HK-2 (cell line): Measurements from ENCODE around the gene FAM43A.

Experiments used
- DNase-seq: peaks from one replicate; pipeline ENCODE4 v3.0.0-alpha.2; 2018; ENCODE audit not compliant: unreplicated experiment

Gene FAM43A

DNA sequence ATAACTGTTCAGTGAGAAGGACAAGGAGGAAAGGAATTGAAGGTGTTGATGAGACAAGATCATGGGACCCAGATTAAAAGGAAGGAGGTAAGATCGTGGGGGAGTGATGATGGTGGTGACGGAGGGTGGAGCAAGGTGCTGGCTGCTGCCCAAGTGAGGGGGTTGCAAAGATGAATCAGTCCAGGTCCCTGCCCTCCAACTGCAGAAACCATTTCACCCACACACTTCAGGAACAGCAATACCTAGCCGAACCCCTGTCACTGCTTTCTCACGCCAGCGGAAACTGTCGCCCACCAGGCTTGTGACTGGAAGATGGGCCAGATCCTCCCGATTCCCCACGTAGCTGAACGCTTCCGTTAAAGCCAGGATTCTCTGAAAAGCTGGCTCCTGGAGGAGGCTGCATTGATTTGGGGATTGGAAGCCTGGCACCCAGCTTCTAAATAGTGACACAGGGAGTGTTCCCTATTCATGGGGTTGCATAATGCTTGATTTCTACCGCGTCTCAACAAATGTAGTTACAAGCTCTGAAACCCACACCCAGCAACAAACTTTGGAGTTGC is 10.5 kb upstream of the FAM43A start:
- DNase-seq = no peak

DNA sequence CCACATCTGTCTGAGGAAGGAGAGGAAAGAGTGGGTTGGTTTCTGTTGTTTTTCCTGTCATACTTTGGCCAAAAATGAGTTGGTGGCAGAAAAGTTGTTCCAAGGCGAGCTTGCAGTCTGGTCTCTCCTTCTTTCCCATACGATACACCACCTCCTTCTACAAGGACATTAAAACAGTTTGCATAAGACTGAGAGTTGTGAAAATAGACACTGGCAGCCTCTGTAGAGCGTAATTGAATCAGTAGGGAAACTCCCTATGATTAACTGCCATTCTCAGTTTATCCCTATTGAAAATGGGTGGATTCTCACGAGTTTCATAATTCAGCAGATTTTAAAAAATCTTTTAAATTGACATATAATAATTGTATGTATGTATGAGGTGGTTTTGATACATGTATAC is 10.0 kb upstream of the FAM43A start:
- DNase-seq = no peak

- no peak for DNase-seq
Observed at GRCh38 chr3:194676471-194676870, 9.2 kb upstream of the FAM43A start.

DNA sequence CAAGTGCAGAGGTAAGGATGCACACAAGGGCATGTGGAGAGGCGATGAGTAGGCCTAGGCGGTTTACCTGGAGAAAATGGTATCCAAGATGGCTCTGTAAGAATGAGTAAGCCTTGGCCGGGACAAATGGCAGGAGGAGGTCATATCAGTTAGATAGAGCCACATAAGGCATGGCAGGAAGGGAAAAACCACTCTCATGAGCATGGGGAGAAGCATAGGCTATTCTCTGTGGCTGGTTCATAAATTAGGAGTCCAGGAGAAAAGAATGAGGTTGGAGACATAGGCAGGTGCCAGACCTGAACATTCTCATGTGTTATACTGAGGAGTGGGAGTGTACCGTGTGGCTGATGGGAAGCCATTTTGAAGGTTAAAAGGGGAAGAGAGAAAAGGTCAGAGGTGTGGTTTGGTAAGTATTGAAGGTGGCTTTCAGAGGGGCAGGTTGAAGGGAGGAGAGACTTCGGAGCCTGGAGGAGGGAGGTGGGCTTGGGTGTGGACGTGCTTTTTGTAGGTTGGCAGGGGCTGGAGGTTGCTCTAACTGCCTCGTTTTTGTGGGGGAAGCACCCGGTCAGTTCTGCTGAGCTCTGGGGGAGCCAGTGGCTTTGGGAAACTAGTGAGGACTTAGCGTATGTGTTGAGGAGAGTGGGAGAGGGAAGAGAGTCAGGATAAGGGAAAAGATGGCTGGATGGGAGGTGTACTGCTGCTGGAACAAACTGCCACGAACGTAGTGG is 4.6 kb upstream of the FAM43A start:
- no peak for DNase-seq

DNA sequence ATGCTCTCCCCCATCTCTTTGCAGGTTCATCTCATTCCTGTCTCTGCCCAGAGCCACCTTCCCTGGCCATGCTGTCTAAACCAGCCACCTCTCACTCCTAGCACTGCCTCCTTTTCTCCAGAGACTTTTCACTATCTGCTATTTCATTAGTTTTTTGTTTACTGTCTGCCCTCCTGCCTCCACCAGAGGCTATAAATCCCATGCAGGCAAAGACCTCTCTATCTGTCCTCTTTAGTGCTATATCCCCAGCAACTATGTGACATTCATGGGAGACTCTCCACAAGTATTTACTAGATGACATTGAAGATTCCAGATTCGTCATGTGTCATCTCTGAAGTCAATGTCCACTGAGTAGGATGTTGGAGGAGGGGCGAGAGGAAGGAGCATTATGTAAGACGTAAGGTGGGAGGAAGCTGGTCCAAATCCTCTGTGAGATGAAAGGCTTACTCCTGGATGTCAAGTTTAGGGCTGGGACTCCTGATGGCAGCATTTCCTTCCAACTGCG is 3.4 kb upstream of the FAM43A start:
- DNase-seq = no peak

DNA sequence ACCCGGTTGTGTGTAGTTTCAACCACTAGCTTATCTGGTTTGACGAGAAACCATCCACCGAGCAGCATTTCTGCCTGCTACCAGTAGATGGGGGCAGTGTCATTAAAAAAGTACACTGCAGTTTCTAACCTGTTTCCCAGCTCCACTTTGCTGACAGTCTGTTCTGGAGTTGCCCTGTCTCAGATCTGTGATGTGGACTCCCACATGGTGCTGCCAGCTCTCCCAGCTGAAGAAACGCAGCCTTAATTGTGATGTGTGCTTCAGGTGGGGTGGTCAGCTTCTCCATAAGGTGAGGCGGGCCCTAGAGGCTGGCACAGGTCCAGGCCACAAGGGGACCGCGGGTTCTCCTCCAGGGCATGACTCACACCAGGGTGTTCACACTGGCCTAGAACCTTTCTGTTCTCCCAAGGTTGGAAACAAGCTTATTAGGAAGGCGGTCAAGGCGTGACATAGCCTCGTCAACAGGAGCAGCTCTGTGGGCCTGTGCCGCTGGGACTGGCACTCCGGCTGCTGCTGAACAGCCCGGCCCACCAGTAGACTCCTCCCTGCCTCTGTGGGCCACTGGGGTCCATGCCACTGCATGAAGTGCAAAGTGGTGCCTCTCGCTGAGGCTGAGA is 2.9 kb upstream of the FAM43A start:
- DNase-seq = peak; percentile 74

GRCh38 chr3:194683380-194683779 is 2.3 kb upstream of the FAM43A start:
- DNase-seq = no peak

- DNase-seq = no peak
Observed at GRCh38 chr3:194685065-194685717, 492 bp upstream of the FAM43A start.

- no peak for DNase-seq
Observed at GRCh38 chr3:194686414-194686815, 732 bp downstream of the FAM43A start.

DNA sequence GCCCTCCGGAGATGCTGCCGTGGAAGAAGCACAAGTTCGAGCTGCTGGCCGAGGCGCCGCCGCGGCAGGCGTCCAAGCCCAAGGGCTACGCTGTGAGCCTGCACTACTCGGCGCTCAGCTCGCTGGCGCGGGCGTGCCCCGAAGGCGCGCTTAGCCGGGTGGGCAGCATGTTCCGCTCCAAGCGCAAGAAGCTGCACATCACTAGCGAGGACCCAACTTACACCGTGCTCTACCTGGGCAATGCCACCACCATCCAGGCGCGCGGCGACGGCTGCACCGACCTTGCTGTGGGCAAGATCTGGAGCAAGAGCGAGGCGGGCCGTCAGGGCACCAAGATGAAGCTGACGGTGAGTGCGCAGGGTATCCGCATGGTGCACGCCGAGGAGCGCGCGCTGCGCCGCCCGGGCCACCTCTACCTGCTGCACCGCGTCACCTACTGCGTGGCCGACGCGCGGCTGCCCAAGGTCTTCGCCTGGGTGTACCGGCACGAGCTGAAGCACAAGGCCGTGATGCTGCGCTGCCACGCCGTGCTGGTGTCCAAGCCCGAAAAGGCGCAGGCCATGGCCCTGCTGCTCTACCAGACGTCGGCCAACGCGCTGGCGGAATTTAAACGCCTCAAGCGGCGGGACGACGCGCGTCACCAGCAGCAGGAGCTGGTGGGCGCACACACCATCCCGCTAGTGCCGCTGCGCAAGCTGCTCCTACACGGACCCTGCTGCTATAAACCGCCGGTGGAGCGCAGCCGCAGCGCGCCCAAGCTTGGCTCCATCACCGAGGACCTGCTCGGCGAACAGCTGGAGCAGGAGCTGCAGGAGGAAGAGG is 1.3 kb downstream of the FAM43A start:
- DNase-seq = peak; percentile 18

GRCh38 chr3:194687638-194688199 is 2.0 kb downstream of the FAM43A start:
- DNase-seq = peak; percentile 12

DNA sequence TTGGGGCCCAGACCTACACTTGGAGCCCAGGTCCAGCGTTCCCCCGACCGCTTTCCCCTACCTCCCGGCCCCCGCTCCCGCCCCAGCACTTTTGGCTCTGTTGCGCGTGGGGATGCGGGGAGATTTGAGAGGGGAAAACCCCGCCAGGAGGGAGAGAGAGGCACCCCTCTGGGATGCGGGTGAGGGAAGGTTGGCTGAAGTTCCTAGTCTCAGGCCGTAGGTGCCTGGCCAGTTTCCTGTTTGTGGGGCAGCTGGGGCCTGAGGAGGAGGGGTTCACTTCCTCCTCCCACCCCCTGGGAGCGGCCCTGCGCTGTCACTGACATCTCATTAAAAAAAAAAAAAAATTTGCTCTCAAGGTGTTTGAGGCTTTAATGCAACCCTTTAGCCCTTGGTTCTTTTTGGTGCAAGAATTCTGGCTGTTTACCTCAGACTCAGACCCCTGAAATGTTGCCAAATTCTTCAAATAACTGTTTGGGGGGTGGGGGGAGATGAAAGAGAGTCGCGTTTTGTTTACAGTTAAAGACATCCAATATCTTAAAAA is 2.6 kb downstream of the FAM43A start:
- DNase-seq = no peak

DNA sequence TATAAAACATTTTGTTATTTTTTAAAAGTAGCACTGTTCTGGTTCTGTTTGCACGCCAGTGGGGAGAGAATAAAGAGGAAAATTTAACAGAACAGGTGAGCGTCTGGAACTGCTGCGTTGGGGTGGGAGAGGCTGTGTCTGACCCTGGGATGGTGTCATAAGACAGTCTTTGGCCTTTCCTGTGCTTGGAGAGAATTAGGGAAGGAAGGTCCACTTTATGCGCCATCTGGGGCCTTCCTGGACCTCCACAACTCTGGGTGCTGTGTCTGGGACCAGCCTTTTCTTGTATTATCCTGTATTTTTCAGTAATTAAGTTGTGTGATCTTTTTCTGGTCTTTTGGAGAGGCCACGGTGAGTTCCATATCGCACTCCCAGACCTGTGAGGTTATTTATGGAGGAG is 3.3 kb downstream of the FAM43A start:
- no peak for DNase-seq

- no peak for DNase-seq
Observed at GRCh38 chr3:194689493-194689944, 3.8 kb downstream of the FAM43A start.

DNA sequence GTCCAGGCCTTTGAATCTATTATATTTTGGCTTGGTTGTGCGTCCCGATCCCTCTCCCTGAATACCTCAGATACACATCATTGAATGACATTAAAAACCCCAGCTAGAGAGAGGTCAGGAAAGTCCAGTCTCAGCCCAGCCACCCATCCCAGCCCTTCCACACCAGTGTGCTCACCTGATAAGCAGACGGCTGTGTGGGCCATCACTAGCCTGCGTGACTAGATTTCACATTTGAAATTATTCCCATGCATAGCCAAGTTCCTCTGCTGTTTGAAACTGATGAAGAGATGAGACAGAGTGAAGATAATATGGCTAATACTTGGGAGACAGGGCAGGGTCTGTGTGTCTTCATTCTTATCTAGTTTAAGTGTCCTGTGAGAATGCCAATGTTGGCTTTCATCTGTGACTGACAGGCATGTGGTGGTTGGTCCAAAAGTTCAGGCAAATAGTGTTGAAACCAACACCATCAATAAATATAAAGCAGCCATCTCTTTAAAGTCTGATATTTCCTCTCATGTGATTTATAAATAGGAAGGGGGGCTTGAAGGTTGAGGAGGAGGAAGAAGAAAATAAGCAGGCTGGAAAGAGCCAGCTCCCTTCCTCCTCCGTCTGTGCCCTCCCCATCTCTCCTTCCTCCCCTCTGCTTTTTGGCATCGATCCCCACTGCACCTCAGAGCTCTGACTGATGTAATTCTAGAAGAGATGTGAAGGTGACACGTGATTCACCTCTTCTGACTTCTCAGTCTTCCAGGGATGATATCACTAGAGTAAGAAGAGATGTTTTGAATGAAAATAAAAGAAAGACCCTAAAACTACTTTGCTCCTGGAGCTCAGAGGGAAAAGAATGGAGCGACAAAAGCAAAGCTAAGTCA is 5.1 kb downstream of the FAM43A start:
- DNase-seq = peak; percentile 10

- peak; percentile 24 for DNase-seq
Observed at GRCh38 chr3:194691481-194692283, 6.0 kb downstream of the FAM43A start.

GRCh38 chr3:194696702-194697101 is 11.0 kb downstream of the FAM43A start:
- DNase-seq = no peak

- DNase-seq = no peak
Observed at GRCh38 chr3:194702545-194702944, 16.9 kb downstream of the FAM43A start.

GRCh38 chr3:194705227-194705626 is 19.5 kb downstream of the FAM43A start:
- DNase-seq = no peak
